PC-9 (cell line): Measurements from ENCODE around the gene HMOX1. TPM values are rescaled to one million over a fixed set of nuclear protein-coding genes. Genes with fewer than 3 reads are reported as not detected.

Source experiments
- BruUV-seq: library from RNA; stranded (reverse); fragments of 400-500 nt; replicated peaks from 2 replicates; lab custom pipeline; 2021; lab: Mats Ljungman, UMichigan
- CTCF ChIA-PET: fragments of 300-600 bp; sonication (Branson Sonifier 250); formaldehyde crosslinking; loops from one replicate; lab custom pipeline; 2022; ENCODE audit warnings: antibody characterized with exemption; lab: Charles Lee
- POLR2A ChIA-PET: fragments of 300-600 bp; sonication (Branson Sonifier 250); formaldehyde crosslinking; loops from one replicate; lab custom pipeline; 2022; ENCODE audit warnings: antibody characterized with exemption; ENCODE audit not compliant: unreplicated experiment; lab: Charles Lee
- DNase-seq, 2 experiments: peaks; one replicate each; pipeline versions ENCODE4 v3.0.0 to v3.0.0-alpha.2; 2015 to 2022; ENCODE audit warnings: mixed read lengths in 1 of 2
- H2AFZ ChIP-seq: fragments of 200-600 bp; sonication (generic); 2 replicates; pipeline ENCODE4 v1.8.1; 2017; ENCODE audit warnings: antibody characterized with exemption
- H3F3A ChIP-seq: fragments of 200-600 bp; sonication (generic); 2 replicates; pipeline ENCODE4 v1.8.1; 2017; ENCODE audit warnings: antibody characterized with exemption, mild to moderate bottlenecking, low read depth; ENCODE audit not compliant: insufficient read depth
- H3K27ac ChIP-seq: fragments of 200-600 bp; sonication (generic); 2 replicates; pipeline ENCODE4 v1.6.1; 2016; ENCODE audit warnings: mixed run types
- H3K27me3 ChIP-seq: fragments of 200-600 bp; sonication (generic); 2 replicates; pipeline ENCODE4 v1.6.1; 2016; ENCODE audit warnings: low read depth, mixed run types; ENCODE audit not compliant: insufficient read depth
- H3K36me3 ChIP-seq: fragments of 200-600 bp; sonication (generic); 2 replicates; pipeline ENCODE4 v1.6.1; 2016; ENCODE audit warnings: low read depth, mixed run types
- H3K4me1 ChIP-seq: fragments of 200-600 bp; sonication (generic); replicated peaks from 2 replicates; pipeline ENCODE4 v1.6.1; 2016; ENCODE audit warnings: mixed run types; ENCODE audit not compliant: insufficient read depth
- H3K4me2 ChIP-seq: fragments of 200-600 bp; sonication (generic); 2 replicates; pipeline ENCODE4 v1.6.1; 2017; ENCODE audit warnings: mixed run types
- H3K4me3 ChIP-seq: fragments of 200-600 bp; sonication (generic); 2 replicates; pipeline ENCODE4 v1.6.1; 2016; ENCODE audit warnings: mixed run types
- H3K79me2 ChIP-seq: fragments of 200-600 bp; sonication (generic); 2 replicates; pipeline ENCODE4 v1.6.1; 2017; ENCODE audit warnings: low read depth, mixed run types
- H3K9me2 ChIP-seq: fragments of 200-600 bp; sonication (generic); 2 replicates; pipeline ENCODE4 v1.8.1; 2017; ENCODE audit warnings: mild to moderate bottlenecking; ENCODE audit not compliant: insufficient read depth
- H3K9me3 ChIP-seq: fragments of 200-600 bp; sonication (generic); 2 replicates; pipeline ENCODE4 v1.8.1; 2016; ENCODE audit warnings: low read depth; ENCODE audit not compliant: insufficient read depth
- H4K20me1 ChIP-seq: fragments of 200-600 bp; sonication (generic); 2 replicates; pipeline ENCODE4 v1.8.1; 2017; ENCODE audit not compliant: insufficient read depth
- CTCF ChIP-seq: fragments of 200-600 bp; sonication (generic); conservative IDR thresholded peaks from 2 replicates; pipeline ENCODE4 v1.6.1; 2017; ENCODE audit warnings: mixed run types, antibody characterized with exemption, mild to moderate bottlenecking, moderate library complexity
- EZH2 ChIP-seq: fragments of 200-600 bp; sonication (generic); IDR thresholded peaks from 2 replicates; pipeline ENCODE4 v1.8.0; 2017; ENCODE audit warnings: antibody characterized with exemption, low read depth
- intact Hi-C: fragments of 100-400 bp; cut with micrococcal nuclease; formaldehyde crosslinking; loops from one replicate; pipeline ENCODE4 v1.10.0; 2022; ENCODE audit not compliant: unreplicated experiment
- total RNA-seq: library from RNA; stranded (reverse); gene quantifications from 2 replicates; pipeline ENCODE4 v1.2.3, GENCODE V29; 2021

The HMOX1 gene
- total RNA-seq, 1 experiment from 2014 or later = 23.7 TPM

GRCh38 chr22:35348026-35348590 is 32.8 kb upstream of the HMOX1 start:
- Histone ChIP-seq H3K27ac (no peak overlapping the region), H3F3A (peaks cover 9% of the 10 kb centered on the region), H2AFZ (no peak overlapping the region), H3K4me3 (no peak overlapping the region), H3K79me2 (no peaks in the 10 kb centered on the region), H3K4me2 (no peak overlapping the region), H4K20me1 (no peaks in the 10 kb centered on the region), H3K27me3 (no peaks in the 10 kb centered on the region), H3K4me1 (peaks cover 12% of the 10 kb centered on the region), H3K9me3 (no peaks in the 10 kb centered on the region), H3K9me2 (no peaks in the 10 kb centered on the region), H3K36me3 (peaks cover 10% of the 10 kb centered on the region)
- BruUV-seq = no TSS peak
- ChIA-PET POLR2A (no interaction called here), CTCF (interaction anchor here (0.6 kb wide), 1 partner anchor 27 kb away, joined by 3 read pairs; no protein-coding TSS in a partner anchor)
- TF ChIP-seq CTCF = no peak
- TF ChIP-seq EZH2 = no peak
- intact Hi-C loops = no loop called here
- no peak for DNase-seq

- no peak for DNase-seq
- CTCF ChIA-PET = no interaction called here
- Histone ChIP-seq H4K20me1 (no peaks in the 10 kb centered on the region), H3K9me3 (no peaks in the 10 kb centered on the region), H2AFZ (no peak overlapping the region), H3K79me2 (no peaks in the 10 kb centered on the region), H3K9me2 (no peaks in the 10 kb centered on the region), H3K4me3 (no peak overlapping the region), H3K4me1 (peaks cover 12% of the 10 kb centered on the region), H3K4me2 (no peak overlapping the region), H3K27me3 (no peaks in the 10 kb centered on the region), H3K36me3 (peaks cover 4% of the 10 kb centered on the region), H3K27ac (no peak overlapping the region), H3F3A (peaks cover 9% of the 10 kb centered on the region)
- POLR2A ChIA-PET = no interaction called here
- BruUV-seq = no TSS peak
- intact Hi-C loops = no loop called here
- TF ChIP-seq EZH2 (no peak), CTCF (no peak)
Measured at GRCh38 chr22:35348703-35349102, 32.2 kb upstream of the HMOX1 start.

- ChIA-PET CTCF (interaction anchor here (0.6 kb wide), 2 partner anchors 15 to 253 kb away, joined by 6 to 10 read pairs; no protein-coding TSS in a partner anchor), POLR2A (no interaction called here)
Measured at GRCh38 chr22:35349368-35349703, 31.6 kb upstream of the HMOX1 start.

More at GRCh38 chr22:35349368-35349703, 31.6 kb upstream of the HMOX1 start:
- intact Hi-C loops = no loop called here
- Histone ChIP-seq H3K9me3 (no peaks in the 10 kb centered on the region), H3K36me3 (no peaks in the 10 kb centered on the region), H3K27ac (no peak overlapping the region), H4K20me1 (no peaks in the 10 kb centered on the region), H3K9me2 (no peaks in the 10 kb centered on the region), H3K79me2 (no peaks in the 10 kb centered on the region), H3K4me2 (no peak overlapping the region), H3K27me3 (no peaks in the 10 kb centered on the region), H2AFZ (no peak overlapping the region), H3K4me3 (no peak overlapping the region), H3K4me1 (peaks cover 12% of the 10 kb centered on the region), H3F3A (peaks cover 9% of the 10 kb centered on the region)
- TF ChIP-seq EZH2 (no peak), CTCF (no peak)
- BruUV-seq = no TSS peak
- DNase-seq = no peak
